ENCODE data around the gene DOCK2.

GRCh38 chr5:169945831-169946261 is 308.8 kb downstream of the DOCK2 start:
- TF ChIP-seq EZH2 (IDR thresholded peaks at IDR 0.05; ENCODE audit: insufficient read depth, poor library complexity, severe bottlenecking) (no peak), EZH2phosphoT487 (IDR thresholded peaks at IDR 0.05; ENCODE audit: insufficient read depth, low read depth) (no peak)
